Activated gamma-delta T cell treated with anti-CD3 and anti-CD28 coated beads, Interleukin-2, amount 50 U/mL, for 16 hours (primary cell): ENCODE data around the gene GDPD1.
"Not testable (repeated sequence)": the region's sequence is repeated elsewhere in the genome, so short reads cannot be mapped to it uniquely, and the experiment has no call there.

ENCODE experiments used
- DNase-seq: peaks from one replicate; pipeline ENCODE4 v3.0.0-alpha.2; 2020; ENCODE audit warnings: low read depth

Gene GDPD1

GRCh38 chr17:59220328-59221158 is at the start of gene GDPD1:
Gene GDPD1, plus strand, starts transcription at chr17:59220511. Its CDS starts 99 bp downstream, at chr17:59220610.
- peak; percentile 95 for DNase-seq

- no peak for DNase-seq
Observed at GRCh38 chr17:59172436-59173004, 47.8 kb upstream of the GDPD1 start.

DNA sequence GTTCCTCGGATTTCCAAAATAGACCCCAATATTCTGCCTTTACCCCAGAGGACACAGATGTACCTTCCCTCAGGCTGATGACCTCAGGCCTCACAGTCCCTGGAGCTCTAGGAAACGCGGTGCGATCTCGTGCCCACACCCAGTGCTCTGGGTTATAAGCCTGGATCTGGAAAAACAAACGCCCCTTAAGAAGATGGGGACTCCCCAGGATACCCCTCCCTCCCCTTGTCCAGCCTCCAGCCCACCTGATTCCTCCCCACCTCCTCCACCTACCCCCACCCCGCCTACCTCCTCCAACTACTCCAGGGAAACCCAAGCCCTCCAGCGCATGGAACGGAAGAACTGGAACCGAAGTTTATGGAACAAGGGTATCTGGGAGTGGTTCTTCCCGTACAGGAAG is 45.6 kb upstream of the GDPD1 start:
- DNase-seq = no peak

GRCh38 chr17:59175076-59175475 is 45.2 kb upstream of the GDPD1 start:
- no peak for DNase-seq

DNA sequence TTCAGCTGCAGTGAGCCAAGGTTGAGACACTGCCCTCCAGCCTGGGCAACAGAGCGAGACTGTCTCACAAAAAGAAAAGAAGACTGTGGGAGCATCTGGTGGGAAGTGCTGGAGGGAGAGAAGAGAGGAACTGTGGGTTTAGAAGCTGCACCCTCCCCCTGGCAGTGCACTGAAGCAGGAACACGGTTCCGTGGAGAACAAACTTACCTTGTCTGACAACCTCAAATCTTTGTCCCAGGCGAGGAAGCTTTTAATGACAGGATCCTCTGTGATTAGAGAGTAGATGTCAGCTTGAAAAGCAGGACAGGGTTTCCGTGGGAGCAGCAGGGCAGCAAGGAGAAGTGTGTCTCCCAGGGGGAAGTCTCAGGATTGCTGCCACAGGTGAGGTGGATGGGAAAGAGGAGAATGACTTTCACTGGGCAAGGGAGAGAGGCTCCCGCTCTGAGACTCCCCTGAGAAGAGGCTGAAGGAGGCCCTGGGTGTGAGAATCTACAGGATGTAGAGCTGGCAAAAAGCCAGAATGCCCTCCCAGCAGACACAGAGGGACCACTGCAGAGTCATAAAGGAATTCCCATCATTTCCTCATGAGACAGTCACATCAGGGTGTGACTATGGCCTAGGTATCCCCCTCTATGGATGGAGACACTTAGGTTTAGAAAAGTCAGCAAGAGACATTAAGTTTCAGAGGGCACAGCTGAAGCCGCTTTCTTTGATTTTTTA is 41.9 kb upstream of the GDPD1 start:
- no peak for DNase-seq

DNA sequence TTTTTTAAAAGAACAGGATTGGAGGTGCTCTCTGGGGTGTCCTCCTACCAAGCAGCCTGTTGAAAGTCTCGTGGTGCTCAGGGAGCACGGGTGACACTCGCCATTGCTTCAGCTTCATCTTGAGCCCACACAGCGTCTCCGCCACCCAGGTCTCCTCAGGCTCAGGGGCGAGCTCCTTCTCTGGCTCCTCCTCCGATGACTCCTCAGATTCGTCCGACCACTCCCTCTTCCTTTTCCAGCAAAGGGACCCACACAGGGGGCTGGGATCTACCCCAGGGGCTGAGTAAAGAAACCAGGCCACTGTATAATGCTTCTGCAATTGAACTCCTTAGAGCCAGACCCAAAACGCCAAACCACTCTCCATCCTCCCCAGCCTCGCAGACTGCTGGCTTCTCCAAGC is 40.7 kb upstream of the GDPD1 start:
- not testable (repeated sequence) for DNase-seq

DNA sequence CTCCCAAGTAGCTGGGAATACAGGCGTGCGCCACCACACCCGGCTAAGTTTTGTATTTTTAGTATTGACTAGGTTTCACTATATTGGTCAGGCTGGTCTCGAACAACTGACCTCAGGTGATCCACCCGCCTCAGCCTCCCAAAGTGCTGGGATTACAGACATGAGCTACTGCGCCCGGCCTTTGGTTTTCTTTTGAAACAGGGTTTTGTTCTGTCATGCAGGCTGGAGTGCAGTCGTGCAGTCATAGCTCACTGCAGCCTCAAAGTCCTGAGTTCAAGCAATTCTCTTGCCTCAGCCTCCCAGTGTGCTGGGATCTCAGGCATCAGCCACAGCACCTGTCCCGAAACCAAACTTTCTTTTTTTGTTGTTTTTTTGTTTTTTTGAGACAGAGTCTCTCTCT is 39.7 kb upstream of the GDPD1 start:
- no peak for DNase-seq

GRCh38 chr17:59181481-59181880 is 38.8 kb upstream of the GDPD1 start:
- no peak for DNase-seq

- no peak for DNase-seq
Observed at GRCh38 chr17:59185997-59186396, 34.3 kb upstream of the GDPD1 start.

- DNase-seq = no peak
Observed at GRCh38 chr17:59186850-59187249, 33.5 kb upstream of the GDPD1 start.

DNA sequence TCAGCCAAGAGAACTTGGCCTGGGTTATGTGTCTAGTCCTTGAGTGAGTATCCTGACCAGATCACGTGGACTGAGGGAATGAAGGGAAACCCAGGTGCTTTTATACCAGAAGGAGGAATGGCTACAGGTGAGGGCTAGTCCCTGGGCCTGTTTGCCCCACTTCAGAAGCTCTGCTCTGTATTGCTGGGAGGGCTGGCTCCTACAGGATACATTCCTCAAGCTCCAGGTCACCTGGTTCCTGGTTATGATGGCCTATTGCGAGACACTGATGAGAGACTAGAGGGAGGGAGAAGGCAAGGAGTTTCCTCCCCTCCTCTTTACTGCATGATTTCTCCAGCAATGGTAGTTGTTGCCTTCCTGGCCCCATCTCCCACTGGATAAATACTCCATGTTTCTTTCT is 29.5 kb upstream of the GDPD1 start:
- no peak for DNase-seq

GRCh38 chr17:59193336-59193862 is 26.9 kb upstream of the GDPD1 start:
- DNase-seq = no peak

DNA sequence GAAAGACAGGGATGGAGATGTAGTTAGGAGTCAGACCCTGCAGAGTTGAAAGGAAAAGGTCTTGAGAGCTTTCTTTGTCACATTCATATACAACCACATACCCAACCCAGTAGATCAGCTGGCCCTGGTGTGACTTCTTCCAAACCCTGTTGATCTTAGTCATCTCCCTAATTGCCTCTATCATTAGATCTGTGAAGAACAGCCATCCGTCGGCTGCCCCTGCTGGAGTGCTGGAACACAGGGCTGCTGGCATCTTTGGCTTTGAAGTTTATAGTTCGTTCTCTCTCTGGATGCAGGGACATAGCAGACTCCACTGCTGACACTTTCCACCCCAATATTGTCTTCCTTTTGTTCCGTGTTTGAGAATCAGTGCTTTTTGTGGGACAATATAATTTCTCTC is 20.9 kb upstream of the GDPD1 start:
- no peak for DNase-seq

DNA sequence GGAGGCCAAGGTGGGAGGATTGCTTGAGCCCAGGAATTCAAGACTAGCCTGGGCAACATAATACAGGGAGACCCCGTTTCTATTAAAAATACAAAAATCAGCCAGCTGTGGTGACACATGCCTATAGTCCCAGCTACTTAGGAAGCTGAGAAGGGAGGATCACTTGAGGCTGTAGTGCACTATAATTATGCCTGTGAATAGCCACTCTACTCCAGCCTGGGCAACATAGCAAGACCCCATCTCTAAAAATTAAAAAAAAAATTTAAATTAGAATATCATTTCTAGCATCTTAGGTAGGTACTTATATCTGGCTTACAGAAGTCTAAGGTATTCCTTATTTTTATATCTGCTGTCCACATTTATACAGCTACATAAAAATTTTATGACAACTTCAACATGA is 18.0 kb upstream of the GDPD1 start:
- no peak for DNase-seq

- no peak for DNase-seq
Observed at GRCh38 chr17:59219370-59219769, 941 bp upstream of the GDPD1 start.

- no peak for DNase-seq
Observed at GRCh38 chr17:59219992-59220327, 351 bp upstream of the GDPD1 start.

GRCh38 chr17:59221159-59221847 is 992 bp downstream of the GDPD1 start:
- no peak for DNase-seq

DNA sequence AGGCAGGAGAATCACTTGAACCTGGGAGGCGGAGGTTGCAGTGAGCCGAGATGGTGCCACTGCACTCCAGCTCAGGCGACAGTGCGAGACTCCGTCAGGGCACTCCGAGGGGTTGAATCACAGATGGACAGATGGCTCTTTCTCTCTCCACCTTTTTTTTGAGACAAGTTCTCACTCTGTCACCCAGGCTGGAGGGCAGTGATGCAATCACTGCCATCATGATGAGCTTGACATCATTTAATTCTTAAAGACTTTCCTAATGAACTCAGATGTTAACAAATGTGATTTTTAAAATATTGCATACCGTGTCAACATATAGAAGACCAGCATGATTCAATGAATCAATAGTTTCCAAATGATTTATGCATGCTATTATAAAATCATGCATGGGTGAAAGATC is 3.5 kb downstream of the GDPD1 start:
- no peak for DNase-seq

GRCh38 chr17:59228588-59228987 is 8.3 kb downstream of the GDPD1 start:
- DNase-seq = not testable (repeated sequence)

DNA sequence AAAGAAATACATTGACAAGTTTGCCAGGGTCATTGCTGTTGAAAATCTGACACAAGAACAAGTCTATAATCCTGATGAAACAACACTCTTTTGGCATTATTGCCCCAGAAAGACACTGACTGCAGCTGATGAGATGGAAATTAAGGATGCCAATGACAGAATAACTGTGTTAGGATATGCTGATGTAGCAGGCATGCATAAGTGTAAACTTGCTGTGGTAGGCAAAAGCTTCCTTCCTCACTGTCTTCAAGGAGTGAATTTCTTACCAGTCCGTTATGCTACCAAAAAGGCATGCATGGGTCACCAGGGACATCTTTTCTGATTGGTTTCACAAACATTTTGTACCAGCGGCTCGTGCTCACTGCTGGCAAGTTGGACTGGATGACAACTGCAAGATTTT is 10.5 kb downstream of the GDPD1 start:
- DNase-seq = no peak

DNA sequence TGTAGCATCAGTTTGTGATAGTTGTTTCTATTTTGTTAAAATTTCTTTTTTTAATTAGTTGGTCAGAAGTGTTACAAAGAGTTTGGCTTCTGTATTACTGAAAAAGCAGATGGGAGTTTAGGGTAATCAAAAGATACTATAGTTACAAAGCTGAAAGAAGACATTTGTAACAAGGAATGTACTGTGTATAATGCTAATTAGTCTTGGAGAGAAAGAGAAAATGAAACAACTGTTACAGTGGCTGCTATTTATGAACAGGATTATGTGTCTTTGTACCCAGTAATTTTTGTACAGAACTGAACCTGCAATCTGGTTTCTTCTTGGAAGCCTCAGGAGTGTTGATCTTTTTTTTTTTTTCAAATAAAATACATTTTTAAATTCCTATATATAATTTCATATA is 14.3 kb downstream of the GDPD1 start:
- DNase-seq = no peak

GRCh38 chr17:59238906-59239305 is 18.6 kb downstream of the GDPD1 start:
- DNase-seq = no peak
